H1 (cell line): ENCODE data around the gene MGARP. TPM values are rescaled to one million over a fixed set of nuclear protein-coding genes. Genes with fewer than 3 reads are reported as not detected.
"Not testable (repeated sequence)": the region's sequence is repeated elsewhere in the genome, so short reads cannot be mapped to it uniquely, and the experiment has no call there.

Source experiments
- CTCF ChIA-PET: fragments of 300-600 bp; sonication (Branson Sonifier 250); formaldehyde crosslinking; loops from one replicate; lab custom pipeline; 2021; ENCODE audit not compliant: partially characterized antibody; lab: Charles Lee
- POLR2A ChIA-PET: fragments of 300-600 bp; sonication (Branson Sonifier 250); formaldehyde crosslinking; loops from one replicate; lab custom pipeline; 2021; ENCODE audit warnings: inconsistent platforms; ENCODE audit not compliant: partially characterized antibody; lab: Charles Lee
- DNase-seq, 2 experiments: peaks; one replicate each; pipeline versions ENCODE4 v3.0.0 to v3.0.0-alpha.2; 2010 to 2022; ENCODE audit warnings: low spot score in 2 of 2, low read depth in 1 of 2, mixed read lengths in 1 of 2
- FAIRE-seq: peaks from 2 replicates; lab custom pipeline; 2011; peaks lifted over from hg19 to GRCh38; lab: Jason Lieb, UNC
- H2AFZ ChIP-seq: 2 replicates; pipeline ENCODE4 v1.8.1; 2012; ENCODE audit warnings: low read length, inconsistent platforms
- H2AK5ac ChIP-seq: 2 replicates; pipeline ENCODE4 v1.6.1; 2013; ENCODE audit warnings: low read depth, low read length
- H2BK120ac ChIP-seq: replicated peaks from 2 replicates; pipeline ENCODE3; 2013; ENCODE audit warnings: low read depth, low read length, inconsistent platforms
- H2BK12ac ChIP-seq: 2 replicates; pipeline ENCODE4 v1.6.1; 2013; ENCODE audit warnings: low read depth, low read length
- H2BK15ac ChIP-seq: 2 replicates; pipeline ENCODE4 v1.6.1; 2013; ENCODE audit warnings: low read length
- H2BK20ac ChIP-seq: 2 replicates; pipeline ENCODE4 v1.6.1; 2013; ENCODE audit warnings: low read length
- H2BK5ac ChIP-seq: 2 replicates; pipeline ENCODE4 v1.6.1; 2013; ENCODE audit warnings: low read depth, low read length
- H3K14ac ChIP-seq: 2 replicates; pipeline ENCODE4 v1.6.1; 2013; ENCODE audit warnings: inconsistent platforms; ENCODE audit not compliant: insufficient read length
- H3K18ac ChIP-seq: 2 replicates; pipeline ENCODE4 v1.6.1; 2013; ENCODE audit warnings: low read length; ENCODE audit errors: extremely low read depth
- H3K23ac ChIP-seq: 2 replicates; pipeline ENCODE4 v1.6.1; 2013; ENCODE audit warnings: inconsistent platforms; ENCODE audit not compliant: insufficient read length
- H3K23me2 ChIP-seq: 2 replicates; pipeline ENCODE4 v1.6.1; 2013; ENCODE audit warnings: low read depth, low read length
- H3K27ac ChIP-seq: 2 replicates; pipeline ENCODE4 v1.6.1; 2011; ENCODE audit warnings: low read depth, low read length, inconsistent platforms
- H3K27me3 ChIP-seq, 4 experiments: replicated peaks in 1 of 4; 1 replicate in 1 of 4; 2 replicates in 3 of 4; pipeline versions ENCODE4 v1.6.1 to v1.8.1; 2011 to 2013; ENCODE audit warnings: low read length in 3 of 4, mild to moderate bottlenecking in 3 of 4, inconsistent platforms in 2 of 4, mixed read lengths in 2 of 4, moderate library complexity in 1 of 4; ENCODE audit not compliant: control insufficient read depth in 3 of 4, insufficient read depth in 3 of 4; ENCODE audit errors: extremely low read depth in 1 of 4
- H3K36me3 ChIP-seq, 4 experiments: 2 replicates each; pipeline versions ENCODE4 v1.6.1 to v1.8.1; 2011 to 2013; ENCODE audit warnings: mild to moderate bottlenecking in 4 of 4, low read length in 3 of 4, moderate library complexity in 2 of 4, control low read depth in 1 of 4, inconsistent platforms in 1 of 4; ENCODE audit not compliant: insufficient read depth in 4 of 4, control insufficient read depth in 2 of 4
- H3K4ac ChIP-seq: replicated peaks from 2 replicates; pipeline ENCODE3; 2013; ENCODE audit warnings: low read length, low read depth, mixed read lengths, inconsistent platforms; ENCODE audit not compliant: insufficient read length
- H3K4me1 ChIP-seq, 4 experiments: replicated peaks in 1 of 4; 1 replicate in 1 of 4; 2 replicates in 3 of 4; pipeline versions ENCODE4 v1.6.1 to v1.8.1; 2011 to 2013; ENCODE audit warnings: low read length in 3 of 4, inconsistent platforms in 2 of 4, mixed read lengths in 1 of 4; ENCODE audit not compliant: insufficient read depth in 4 of 4, control insufficient read depth in 3 of 4
- H3K4me2 ChIP-seq, 2 experiments: 2 replicates each; pipeline versions ENCODE4 v1.6.1 to v1.8.1; 2011 to 2013; ENCODE audit warnings: low read depth in 2 of 2, low read length in 2 of 2, control low read depth in 1 of 2, inconsistent platforms in 1 of 2, mild to moderate bottlenecking in 1 of 2; ENCODE audit not compliant: insufficient read depth in 1 of 2
- H3K4me3 ChIP-seq, 4 experiments: fragments of 200-600, 300-600 bp in 1 of 4; sonication (generic), shearing (Covaris generic), sonication (Bioruptor Twin) in 1 of 4; 2 replicates each; pipeline versions ENCODE4 v1.5.1 to v1.8.1; 2011 to 2016; ENCODE audit warnings: low read length in 4 of 4, low read depth in 3 of 4, control low read depth in 2 of 4, inconsistent platforms in 2 of 4, mild to moderate bottlenecking in 2 of 4, mixed read lengths in 1 of 4, moderate library complexity in 1 of 4; ENCODE audit not compliant: insufficient read depth in 2 of 4; ENCODE audit errors: extremely low read depth in 1 of 4
- H3K56ac ChIP-seq: replicated peaks from 2 replicates; pipeline ENCODE3; 2013; ENCODE audit warnings: low read depth, mild to moderate bottlenecking, mixed read lengths, low read length, inconsistent platforms; ENCODE audit not compliant: insufficient read length
- H3K79me1 ChIP-seq: 2 replicates; pipeline ENCODE4 v1.6.1; 2013; ENCODE audit warnings: low read depth, low read length, control low read depth
- H3K79me2 ChIP-seq, 2 experiments: 2 replicates each; pipeline versions ENCODE4 v1.6.1 to v1.8.1; 2012 to 2013; ENCODE audit warnings: low read length in 2 of 2, mild to moderate bottlenecking in 2 of 2, inconsistent platforms in 1 of 2; ENCODE audit not compliant: insufficient read depth in 2 of 2, control insufficient read depth in 1 of 2
- H3K9ac ChIP-seq, 4 experiments: replicated peaks in 1 of 4; 1 replicate in 1 of 4; 2 replicates in 3 of 4; pipeline versions ENCODE4 v1.6.1 to v1.8.1; 2011 to 2013; ENCODE audit warnings: low read depth in 3 of 4, low read length in 3 of 4, control low read depth in 2 of 4, mild to moderate bottlenecking in 2 of 4, moderate library complexity in 2 of 4, inconsistent platforms in 1 of 4; ENCODE audit errors: extremely low read depth in 1 of 4
- H3K9me3 ChIP-seq, 2 experiments: 2 replicates each; pipeline versions ENCODE4 v1.6.1 to v1.8.1; 2012 to 2013; ENCODE audit warnings: mild to moderate bottlenecking in 2 of 2, moderate library complexity in 2 of 2, control low read depth in 1 of 2, inconsistent platforms in 1 of 2, low read depth in 1 of 2, low read length in 1 of 2, mixed read lengths in 1 of 2; ENCODE audit not compliant: insufficient read depth in 2 of 2
- H4K20me1 ChIP-seq, 2 experiments: replicated peaks in 1 of 2; 2 replicates each; pipeline versions ENCODE3 to v1.8.1; 2011 to 2013; ENCODE audit warnings: inconsistent platforms in 2 of 2, low read length in 2 of 2, mild to moderate bottlenecking in 1 of 2; ENCODE audit not compliant: insufficient read depth in 2 of 2, control insufficient read depth in 1 of 2
- H4K5ac ChIP-seq: 2 replicates; pipeline ENCODE4 v1.6.1; 2013; ENCODE audit warnings: low read length, low read depth, mixed read lengths, inconsistent platforms; ENCODE audit not compliant: insufficient read length
- H4K8ac ChIP-seq: 2 replicates; pipeline ENCODE4 v1.8.0; 2013; ENCODE audit warnings: mild to moderate bottlenecking, moderate library complexity, low read length, inconsistent platforms; ENCODE audit not compliant: insufficient read depth; ENCODE audit errors: extremely low read depth
- H4K91ac ChIP-seq: replicated peaks from 2 replicates; pipeline ENCODE3; 2013; ENCODE audit warnings: low read length, mixed read lengths, inconsistent platforms; ENCODE audit not compliant: insufficient read length
- WGBS, 2 experiments: shearing (Covaris generic) in 1 of 2; methylation state at CpG; one replicate each; pipeline versions ENCODE4 v1.1.6 to v1.1.7; 2013 to 2015; ENCODE audit warnings: low lambda C conversion rate in 2 of 2, mixed read lengths in 2 of 2, inconsistent platforms in 1 of 2, low coverage in 1 of 2, missing lambda C conversion rate in 1 of 2; ENCODE audit not compliant: insufficient replicate concordance in 2 of 2, insufficient coverage in 1 of 2, insufficient read length in 1 of 2; ENCODE audit errors: extremely low coverage in 1 of 2, missing lambda C conversion rate in 1 of 2; 5-methylcytosine and 5-hydroxymethylcytosine counted together
- polyA plus RNA-seq, 7 experiments: library from polyadenylated mRNA; depleted of rRNA in 3 of 7; stranded (reverse) in 5 of 7; unstranded in 2 of 7; fragments of >200 nt in 5 of 7; fragments of 200-250 nt in 2 of 7; gene quantifications; 1 replicate in 5 of 7; 2 replicates in 1 of 7; 4 replicates in 1 of 7; pipeline versions ENCODE4 v1.2.1 to v1.2.3, GENCODE V29; 2011 to 2013; ENCODE audit warnings: missing spikeins in 2 of 7, mixed read lengths in 2 of 7
- total RNA-seq: library from RNA; stranded (reverse); fragmentation: NEBNext Ultra II Directional; extraction: Animal tissue kit (Norgen Biotek cat#: 25700); gene quantifications from 2 replicates; pipeline ENCODE4 v1.2.1, GENCODE V29; 2021

The MGARP gene
- total and polyA plus RNA-seq, 2 of the 8 experiments (the other 6 are each of a cell fraction or from before 2014, with no cell fraction given): 2.8 to 4.5 TPM

DNA sequence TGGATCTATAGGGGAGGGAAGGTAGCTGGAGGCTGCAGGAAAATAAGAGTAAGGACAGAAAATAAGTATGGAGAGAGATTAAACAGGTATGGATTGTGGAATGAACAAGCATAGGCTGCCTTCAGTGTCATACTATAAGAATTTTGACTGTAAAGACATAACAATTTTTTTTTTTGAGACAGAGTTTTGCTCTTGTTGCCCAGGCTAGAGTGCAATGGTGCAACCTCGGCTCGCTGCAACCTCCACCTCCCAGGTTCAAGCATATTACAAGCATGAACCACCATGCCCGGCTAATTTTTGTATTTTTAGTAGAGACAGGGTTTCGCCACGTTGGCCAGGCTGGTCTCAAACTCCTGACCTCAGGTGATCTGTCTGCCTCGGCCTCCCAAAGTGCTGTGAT lies 24.4 kb downstream of the MGARP start:
- H4K8ac ChIP-seq, H4K5ac ChIP-seq, H4K91ac ChIP-seq, H3K79me1 ChIP-seq, H3K9ac ChIP-seq, H2BK5ac ChIP-seq, H3K4me1 ChIP-seq, H3K23ac ChIP-seq, H2BK12ac ChIP-seq, H3K27ac ChIP-seq, H2BK15ac ChIP-seq, H3K4me3 ChIP-seq, H3K36me3 ChIP-seq, FAIRE-seq, H4K20me1 ChIP-seq, H3K14ac ChIP-seq, H3K79me2 ChIP-seq, H3K56ac ChIP-seq, H3K23me2 ChIP-seq, H2BK20ac ChIP-seq, DNase-seq, H2AK5ac ChIP-seq, H3K18ac ChIP-seq, H2AFZ ChIP-seq, H3K27me3 ChIP-seq, H3K4me2 ChIP-seq, H2BK120ac ChIP-seq, H3K4ac ChIP-seq, H3K9me3 ChIP-seq: not testable (repeated sequence)
- ChIA-PET CTCF (interaction anchor here (0.8 to 2.9 kb wide), 6 partner anchors 14 to 57 kb away, joined by 3 to 6 read pairs (median 4); partner anchors contain the start of gene NAA15), POLR2A (interaction anchor here (1.3 to 1.9 kb wide), 2 partner anchors 11 to 14 kb away, joined by 5 to 6 read pairs; no protein-coding TSS in a partner anchor)
- 95% methylated on average over 6 of the region's 6 CpGs; no CpG with 5 or more reads in 1 of the 2 experiments for WGBS, 2 experiments
